ENCODE measurements around the gene SPATS2. TPM values are rescaled to one million over a fixed set of nuclear protein-coding genes. Genes with fewer than 3 reads are reported as not detected.

Gene SPATS2
- total RNA-seq, 1 donor from 2014 or later, result 17.9 TPM

DNA sequence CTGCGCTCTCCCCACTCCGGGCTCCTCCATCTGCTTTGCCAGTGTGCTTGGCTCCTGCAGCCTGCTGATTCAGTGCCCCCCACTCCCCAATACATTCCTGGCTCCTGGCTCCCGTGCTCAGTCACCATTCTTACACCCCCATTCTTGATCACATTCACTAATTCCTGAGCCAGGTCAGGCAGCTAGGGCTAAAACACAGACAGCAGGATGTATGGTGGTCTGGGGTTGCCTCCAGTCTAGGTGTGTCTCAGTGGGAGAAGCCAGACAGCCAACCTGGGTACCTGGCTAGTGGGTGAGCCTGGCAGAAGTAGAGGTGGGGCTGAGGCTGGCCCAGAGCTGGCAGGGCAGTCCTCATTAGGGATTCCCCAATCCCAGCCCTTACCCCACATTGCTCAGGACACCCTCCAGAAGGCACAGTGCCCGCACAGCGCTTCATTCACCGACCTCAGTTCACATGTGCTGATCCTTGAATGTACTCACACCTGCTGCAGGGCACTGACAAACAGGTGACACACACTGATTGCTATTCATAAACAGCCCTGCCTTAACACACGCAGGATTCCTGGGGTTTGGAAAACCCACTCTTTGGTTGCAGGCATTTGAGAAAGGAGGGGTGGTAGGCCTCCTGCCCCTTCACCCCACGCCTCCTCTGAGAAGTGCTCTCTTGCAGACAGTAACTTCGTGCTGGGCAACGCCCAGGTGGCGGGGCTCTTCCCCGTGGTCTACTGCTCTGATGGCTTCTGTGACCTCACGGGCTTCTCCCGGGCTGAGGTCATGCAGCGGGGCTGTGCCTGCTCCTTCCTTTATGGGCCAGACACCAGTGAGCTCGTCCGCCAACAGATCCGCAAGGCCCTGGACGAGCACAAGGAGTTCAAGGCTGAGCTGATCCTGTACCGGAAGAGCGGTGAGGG, 173.2 kb downstream of the SPATS2 start:
- peaks cover 54% of the 10 kb centered on the region for H3K27me3 Mint-ChIP-seq (ENCODE audit: low read depth)
- intact Hi-C loops (cut with micrococcal nuclease), result loop anchor here (10.0 kb wide), 1 partner anchor 456 kb away; no protein-coding TSS in a partner anchor

DNA sequence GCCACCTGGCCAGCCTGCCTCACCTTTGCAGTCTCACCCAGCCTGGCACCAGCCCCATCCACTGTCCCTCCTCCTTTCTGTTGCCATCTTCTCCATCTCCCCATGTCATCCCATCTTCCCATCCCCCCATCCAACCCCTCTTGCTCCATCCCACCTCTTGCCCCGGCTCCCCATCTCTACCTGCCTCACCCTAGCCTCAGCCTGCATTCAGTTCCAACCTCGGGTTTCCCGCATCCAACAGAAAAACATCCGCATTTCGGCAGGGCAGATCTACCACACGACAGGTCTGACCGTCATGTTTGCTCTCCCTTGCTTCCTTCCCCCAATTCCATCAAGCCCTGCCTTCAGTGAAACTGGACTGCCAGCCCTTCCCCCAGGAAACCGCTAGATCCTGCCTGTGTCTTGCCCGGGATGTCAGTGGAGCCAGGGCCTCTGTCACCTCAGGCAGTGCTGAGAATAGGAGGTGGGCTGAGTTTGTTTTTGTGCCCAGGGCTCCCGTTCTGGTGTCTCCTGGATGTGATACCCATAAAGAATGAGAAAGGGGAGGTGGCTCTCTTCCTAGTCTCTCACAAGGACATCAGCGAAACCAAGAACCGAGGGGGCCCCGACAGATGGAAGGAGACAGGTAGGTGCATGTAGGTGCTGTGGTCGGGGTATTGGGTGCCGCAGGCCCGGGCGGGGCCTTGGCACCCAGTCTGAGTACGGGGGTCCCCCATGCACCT, 174.0 kb downstream of the SPATS2 start:
- H3K9me3 Mint-ChIP-seq, result no peaks in the 10 kb centered on the region
- H3K27me3 Mint-ChIP-seq (ENCODE audit: low read depth), result peaks cover 48% of the 10 kb centered on the region
- no peak overlapping the region for H3K27ac Mint-ChIP-seq
- no peak overlapping the region for H3K4me3 Mint-ChIP-seq (ENCODE audit: low read depth)
- H3K4me1 Mint-ChIP-seq (ENCODE audit: low read depth), result peaks cover 9% of the 10 kb centered on the region
- no peaks in the 10 kb centered on the region for H3K36me3 Mint-ChIP-seq (ENCODE audit: low read depth)
- DNase-seq (ENCODE audit: low spot score), result no peak
- intact Hi-C loops (cut with micrococcal nuclease), result loop anchor here (10.0 kb wide), 1 partner anchor 456 kb away; no protein-coding TSS in a partner anchor

More for the DNA sequence above, 173.2 kb downstream of the SPATS2 start:
- Mint-ChIP-seq H3K27ac (no peak overlapping the region), H3K36me3 (ENCODE audit: low read depth) (no peaks in the 10 kb centered on the region), H3K4me3 (ENCODE audit: low read depth) (peak overlapping the region; percentile 52), H3K9me3 (no peaks in the 10 kb centered on the region), H3K4me1 (ENCODE audit: low read depth) (peaks cover 9% of the 10 kb centered on the region)
- DNase-seq (ENCODE audit: low spot score), result no peak

DNA sequence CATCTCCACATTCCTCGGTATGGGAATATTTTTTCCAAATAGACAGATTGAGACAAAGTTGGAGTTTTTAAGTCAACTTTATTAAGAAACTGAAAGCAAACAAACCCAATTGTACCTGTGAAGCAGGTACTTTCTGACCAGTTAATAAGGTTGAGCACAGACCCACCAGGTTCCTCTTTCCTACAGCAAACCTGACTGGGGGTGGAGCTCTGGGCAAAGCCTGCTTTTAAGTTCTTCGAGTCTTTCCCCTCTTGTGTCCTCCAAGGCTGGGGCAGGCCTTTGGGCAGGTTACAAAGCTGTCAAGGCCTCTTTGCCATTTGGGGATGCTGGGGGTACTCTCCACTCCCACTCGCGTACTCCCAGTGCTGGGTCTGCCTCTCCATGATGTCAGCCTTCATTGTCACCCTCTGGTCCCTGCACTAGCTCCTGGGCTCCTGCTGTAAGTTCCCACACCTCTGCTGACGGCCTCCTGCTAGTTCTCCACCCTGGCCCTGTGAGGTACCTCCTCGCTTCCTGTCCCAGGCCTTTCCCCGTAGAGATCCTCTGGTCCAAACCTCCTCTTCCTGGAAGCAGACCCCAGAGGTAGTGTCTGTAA, 174.7 kb downstream of the SPATS2 start:
- H3K27me3 Mint-ChIP-seq (ENCODE audit: low read depth), result peaks cover 41% of the 10 kb centered on the region
- H3K4me3 Mint-ChIP-seq (ENCODE audit: low read depth), result no peak overlapping the region
- H3K9me3 Mint-ChIP-seq, result no peaks in the 10 kb centered on the region
- H3K27ac Mint-ChIP-seq, result no peak overlapping the region
- peaks cover 7% of the 10 kb centered on the region for H3K4me1 Mint-ChIP-seq (ENCODE audit: low read depth)
- H3K36me3 Mint-ChIP-seq (ENCODE audit: low read depth), result no peaks in the 10 kb centered on the region
- intact Hi-C loops (cut with micrococcal nuclease), result loop anchor here (10.0 kb wide), 1 partner anchor 457 kb away; no protein-coding TSS in a partner anchor
- DNase-seq (ENCODE audit: low spot score), result no peak

DNA sequence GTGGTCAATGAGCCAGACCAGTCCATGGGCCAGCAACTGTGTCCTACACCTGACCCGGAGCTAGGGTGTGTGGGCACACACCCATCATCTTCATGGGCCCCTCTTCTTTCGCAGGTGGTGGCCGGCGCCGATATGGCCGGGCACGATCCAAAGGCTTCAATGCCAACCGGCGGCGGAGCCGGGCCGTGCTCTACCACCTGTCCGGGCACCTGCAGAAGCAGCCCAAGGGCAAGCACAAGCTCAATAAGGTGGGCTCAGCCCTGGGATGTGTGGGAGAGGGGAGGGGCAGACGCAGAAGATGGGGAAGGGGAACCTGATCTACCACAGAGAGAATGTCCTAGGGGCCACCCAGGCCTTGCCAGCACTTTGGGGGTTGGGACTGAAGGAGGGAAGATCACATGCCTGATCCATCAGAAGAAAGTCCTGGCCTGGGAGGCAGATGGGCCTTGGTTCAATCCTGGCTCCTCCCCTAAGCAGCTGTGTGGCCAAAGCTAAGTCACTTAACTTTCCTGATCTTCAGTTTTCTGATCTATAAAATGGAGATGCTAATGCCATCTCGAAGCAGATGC, 175.4 kb downstream of the SPATS2 start:
- intact Hi-C loops (cut with micrococcal nuclease), result loop anchor here (10.0 kb wide), 1 partner anchor 458 kb away; no protein-coding TSS in a partner anchor
- H3K36me3 Mint-ChIP-seq (ENCODE audit: low read depth), result no peaks in the 10 kb centered on the region
- H3K27me3 Mint-ChIP-seq (ENCODE audit: low read depth), result peaks cover 36% of the 10 kb centered on the region
- H3K27ac Mint-ChIP-seq, result no peak overlapping the region
- no peak for DNase-seq (ENCODE audit: low spot score)
- no peak overlapping the region for H3K4me3 Mint-ChIP-seq (ENCODE audit: low read depth)
- H3K4me1 Mint-ChIP-seq (ENCODE audit: low read depth), result peaks cover 7% of the 10 kb centered on the region
- no peaks in the 10 kb centered on the region for H3K9me3 Mint-ChIP-seq

DNA sequence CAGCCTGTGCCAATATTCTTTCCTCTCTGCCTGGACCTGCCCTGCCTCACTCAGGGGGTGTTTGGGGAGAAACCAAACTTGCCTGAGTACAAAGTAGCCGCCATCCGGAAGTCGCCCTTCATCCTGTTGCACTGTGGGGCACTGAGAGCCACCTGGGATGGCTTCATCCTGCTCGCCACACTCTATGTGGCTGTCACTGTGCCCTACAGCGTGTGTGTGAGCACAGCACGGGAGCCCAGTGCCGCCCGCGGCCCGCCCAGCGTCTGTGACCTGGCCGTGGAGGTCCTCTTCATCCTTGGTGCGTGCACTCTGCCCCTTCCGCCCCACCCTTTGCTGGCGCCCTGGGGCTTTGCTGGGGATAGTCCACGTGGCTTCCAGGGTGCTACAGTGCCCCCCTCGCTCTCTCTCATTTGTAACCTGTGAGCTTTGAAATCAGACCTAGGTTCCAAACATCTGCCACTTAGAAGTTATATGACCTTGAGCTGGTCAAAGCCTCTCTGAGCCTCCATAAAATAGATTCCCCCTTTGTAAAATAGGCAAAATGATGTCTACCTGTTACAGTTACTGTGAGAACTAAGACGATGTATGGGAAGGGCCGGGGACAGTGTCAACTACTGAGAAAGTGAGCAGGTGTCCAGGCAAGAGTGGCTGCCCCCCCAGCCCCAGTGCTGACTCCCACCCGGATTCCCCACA, 176.1 kb downstream of the SPATS2 start:
- Mint-ChIP-seq H3K27ac (no peak overlapping the region), H3K4me3 (ENCODE audit: low read depth) (no peak overlapping the region), H3K4me1 (ENCODE audit: low read depth) (peaks cover 9% of the 10 kb centered on the region), H3K9me3 (no peaks in the 10 kb centered on the region), H3K36me3 (ENCODE audit: low read depth) (no peaks in the 10 kb centered on the region), H3K27me3 (ENCODE audit: low read depth) (peaks cover 39% of the 10 kb centered on the region)
- intact Hi-C loops (cut with micrococcal nuclease), result loop anchor here (10.0 kb wide), 1 partner anchor 459 kb away; no protein-coding TSS in a partner anchor
- DNase-seq (ENCODE audit: low spot score), result no peak

- no peak overlapping the region for H3K4me3 Mint-ChIP-seq (ENCODE audit: low read depth)
- H3K27me3 Mint-ChIP-seq (ENCODE audit: low read depth), result peaks cover 41% of the 10 kb centered on the region
- H3K36me3 Mint-ChIP-seq (ENCODE audit: low read depth), result no peaks in the 10 kb centered on the region
These were observed 176.9 kb downstream of the SPATS2 start for GRCh38 chr12:49543914-49544815.

GRCh38 chr12:49545815-49546214, 178.6 kb downstream of the SPATS2 start:
- Mint-ChIP-seq H3K9me3 (no peaks in the 10 kb centered on the region), H3K4me1 (ENCODE audit: low read depth) (peaks cover 9% of the 10 kb centered on the region), H3K27me3 (ENCODE audit: low read depth) (peaks cover 32% of the 10 kb centered on the region), H3K36me3 (ENCODE audit: low read depth) (no peaks in the 10 kb centered on the region), H3K4me3 (ENCODE audit: low read depth) (no peak overlapping the region), H3K27ac (no peak overlapping the region)
- DNase-seq (ENCODE audit: low spot score), result no peak
- intact Hi-C loops (cut with micrococcal nuclease), result loop anchor here (10.0 kb wide), 1 partner anchor 461 kb away; no protein-coding TSS in a partner anchor

More at GRCh38 chr12:49543914-49544815, 176.9 kb downstream of the SPATS2 start:
- Mint-ChIP-seq H3K4me1 (ENCODE audit: low read depth) (peaks cover 11% of the 10 kb centered on the region), H3K9me3 (no peaks in the 10 kb centered on the region), H3K27ac (no peak overlapping the region)
- intact Hi-C loops (cut with micrococcal nuclease), result loop anchor here (10.0 kb wide), 1 partner anchor 459 kb away; no protein-coding TSS in a partner anchor
- DNase-seq (ENCODE audit: low spot score), result no peak

DNA sequence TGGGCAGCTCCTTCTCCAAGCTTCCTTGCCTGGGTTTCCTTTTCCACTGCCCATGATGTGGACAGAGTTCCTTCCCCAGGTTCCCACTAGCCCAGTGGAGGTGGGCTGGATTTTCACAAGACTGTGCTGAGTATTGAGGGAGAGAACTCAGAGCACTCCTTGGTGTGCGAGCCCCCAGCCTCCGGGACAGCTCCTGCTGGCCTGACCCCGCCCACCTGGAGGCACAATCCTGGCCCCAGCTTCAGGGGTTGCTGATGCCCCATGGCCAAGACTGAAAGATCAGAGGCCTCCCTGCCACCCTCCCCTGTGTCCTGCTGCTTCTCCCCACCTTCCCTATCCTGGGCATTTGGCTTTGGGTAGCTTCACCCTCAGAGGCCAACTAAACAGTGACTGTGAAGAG, 179.2 kb downstream of the SPATS2 start:
- intact Hi-C loops (cut with micrococcal nuclease), result loop anchor here (10.0 kb wide), 1 partner anchor 462 kb away; no protein-coding TSS in a partner anchor
- H3K4me1 Mint-ChIP-seq (ENCODE audit: low read depth), result peaks cover 9% of the 10 kb centered on the region
- no peak overlapping the region for H3K4me3 Mint-ChIP-seq (ENCODE audit: low read depth)
- no peak for DNase-seq (ENCODE audit: low spot score)
- peaks cover 26% of the 10 kb centered on the region for H3K27me3 Mint-ChIP-seq (ENCODE audit: low read depth)
- no peaks in the 10 kb centered on the region for H3K9me3 Mint-ChIP-seq
- H3K36me3 Mint-ChIP-seq (ENCODE audit: low read depth), result no peaks in the 10 kb centered on the region
- H3K27ac Mint-ChIP-seq, result no peak overlapping the region

DNA sequence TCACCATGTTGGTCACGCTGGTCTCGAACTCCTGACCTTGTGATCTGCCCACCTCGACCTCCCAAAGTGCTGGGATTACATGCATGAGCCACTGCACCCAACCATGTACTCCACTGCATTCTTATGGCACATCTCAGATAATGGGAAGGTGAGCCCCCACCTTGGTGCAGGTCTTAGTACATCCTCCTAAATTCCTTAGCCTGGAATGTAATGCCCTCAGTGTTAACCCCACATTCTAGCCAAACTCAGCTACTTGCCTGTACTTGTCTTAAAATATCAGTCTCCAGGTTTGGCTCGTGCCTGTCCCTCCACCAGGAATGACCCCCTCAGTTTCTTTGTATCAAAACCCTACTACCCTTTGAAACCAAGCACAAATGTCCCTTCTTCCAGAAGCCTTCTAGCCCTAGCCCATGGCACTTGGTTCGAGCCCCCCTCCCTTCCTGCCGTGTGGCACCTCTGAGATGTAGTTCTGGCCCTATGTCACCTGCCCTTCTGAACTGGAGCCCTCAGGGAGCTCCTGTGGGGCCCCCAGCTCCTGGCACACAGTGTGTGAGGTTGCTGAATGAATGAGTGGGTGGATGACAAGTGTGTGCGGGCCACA, 179.9 kb downstream of the SPATS2 start:
- Mint-ChIP-seq H3K36me3 (ENCODE audit: low read depth) (no peaks in the 10 kb centered on the region), H3K4me1 (ENCODE audit: low read depth) (peaks cover 9% of the 10 kb centered on the region), H3K27me3 (ENCODE audit: low read depth) (peaks cover 26% of the 10 kb centered on the region), H3K9me3 (no peaks in the 10 kb centered on the region), H3K27ac (peak overlapping the region; percentile 16), H3K4me3 (ENCODE audit: low read depth) (no peak overlapping the region)
- intact Hi-C loops (cut with micrococcal nuclease), result loop anchor here (10.0 kb wide), 1 partner anchor 462 kb away; no protein-coding TSS in a partner anchor
- no peak for DNase-seq (ENCODE audit: low spot score)

GRCh38 chr12:49548481-49548821, 181.2 kb downstream of the SPATS2 start:
- no peak for DNase-seq (ENCODE audit: low spot score)
- Mint-ChIP-seq H3K36me3 (ENCODE audit: low read depth) (no peaks in the 10 kb centered on the region), H3K9me3 (no peaks in the 10 kb centered on the region), H3K27ac (no peak overlapping the region), H3K27me3 (ENCODE audit: low read depth) (peaks cover 27% of the 10 kb centered on the region), H3K4me3 (ENCODE audit: low read depth) (no peak overlapping the region), H3K4me1 (ENCODE audit: low read depth) (peaks cover 9% of the 10 kb centered on the region)
- intact Hi-C loops (cut with micrococcal nuclease), result loop anchor here (10.0 kb wide), 1 partner anchor 464 kb away; no protein-coding TSS in a partner anchor
